GM23338 (cell line): Measurements from ENCODE around the gene BLM. TPM values are rescaled to one million over a fixed set of nuclear protein-coding genes. Genes with fewer than 3 reads are reported as not detected.

ENCODE experiments used
- ATAC-seq: fragments of 200-7000 bp; cut with Tn5 transposase; 3 replicates; pipeline ENCODE4 v1.9.1; 2020
- DNase-seq: peaks from one replicate; pipeline ENCODE4 v3.0.0-alpha.2; 2015; ENCODE audit warnings: low spot score
- H2AFZ ChIP-seq: fragments of 200-600 bp; sonication (generic); 2 replicates; pipeline ENCODE4 v1.8.0; 2016; ENCODE audit warnings: antibody characterized with exemption, mild to moderate bottlenecking, moderate library complexity
- H3F3A ChIP-seq: fragments of 200-600 bp; sonication (generic); replicated peaks from 2 replicates; pipeline ENCODE4 v1.8.0; 2017; ENCODE audit warnings: antibody characterized with exemption, mixed run types, low read depth
- H3K27ac ChIP-seq: fragments of 200-600 bp; sonication (generic); 2 replicates; pipeline ENCODE4 v1.6.1; 2016; ENCODE audit warnings: low read depth
- H3K27me3 ChIP-seq: fragments of 200-600 bp; sonication (generic); 2 replicates; pipeline ENCODE4 v1.8.0; 2016; ENCODE audit warnings: mild to moderate bottlenecking, mixed run types, moderate library complexity; ENCODE audit not compliant: insufficient read depth
- H3K36me3 ChIP-seq: fragments of 200-600 bp; sonication (generic); 2 replicates; pipeline ENCODE4 v1.8.0; 2016; ENCODE audit warnings: mild to moderate bottlenecking; ENCODE audit not compliant: insufficient read depth
- H3K4me1 ChIP-seq: fragments of 200-600 bp; sonication (generic); 2 replicates; pipeline ENCODE4 v1.8.0; 2016; ENCODE audit warnings: mild to moderate bottlenecking, moderate library complexity; ENCODE audit not compliant: insufficient read depth
- H3K4me2 ChIP-seq: fragments of 200-600 bp; sonication (generic); 2 replicates; pipeline ENCODE4 v1.7.1; 2017; ENCODE audit warnings: mixed run types
- H3K4me3 ChIP-seq: fragments of 200-600 bp; sonication (generic); 2 replicates; pipeline ENCODE4 v1.6.1; 2016; ENCODE audit warnings: mixed run types
- H3K79me2 ChIP-seq: fragments of 200-600 bp; sonication (generic); replicated peaks from 2 replicates; pipeline ENCODE4 v1.8.0; 2017; ENCODE audit warnings: mild to moderate bottlenecking; ENCODE audit not compliant: insufficient read depth
- H3K9me2 ChIP-seq: fragments of 200-600 bp; sonication (generic); 2 replicates; pipeline ENCODE4 v1.8.0; 2017; ENCODE audit not compliant: insufficient read depth
- H4K20me1 ChIP-seq: fragments of 200-600 bp; sonication (generic); replicated peaks from 2 replicates; pipeline ENCODE4 v1.8.0; 2017; ENCODE audit warnings: mild to moderate bottlenecking; ENCODE audit not compliant: insufficient read depth
- H3K27ac Mint-ChIP-seq: 2 replicates; pipeline ENCODE4 v1.8.0; 2020; ENCODE audit warnings: inconsistent platforms, mild to moderate bottlenecking, moderate library complexity, mixed read lengths
- H3K27me3 Mint-ChIP-seq: 3 replicates; pipeline ENCODE4 v1.8.0; 2022; ENCODE audit warnings: low read depth, mild to moderate bottlenecking, moderate library complexity, mixed read lengths, inconsistent platforms; ENCODE audit not compliant: insufficient read depth, poor library complexity
- H3K36me3 Mint-ChIP-seq: 3 replicates; pipeline ENCODE4 v1.8.0; 2021; ENCODE audit warnings: low read depth, mild to moderate bottlenecking, inconsistent platforms, moderate library complexity, mixed read lengths
- H3K4me1 Mint-ChIP-seq: 3 replicates; pipeline ENCODE4 v1.8.0; 2020; ENCODE audit warnings: mild to moderate bottlenecking, inconsistent platforms, mixed read lengths
- H3K4me3 Mint-ChIP-seq: 3 replicates; pipeline ENCODE4 v1.8.0; 2021; ENCODE audit warnings: moderate library complexity, mild to moderate bottlenecking, inconsistent platforms, mixed read lengths
- H3K9me3 Mint-ChIP-seq: 3 replicates; pipeline ENCODE4 v1.8.0; 2020; ENCODE audit warnings: moderate library complexity, mild to moderate bottlenecking, inconsistent platforms, mixed read lengths
- CREB1 ChIP-seq: fragments of 250-450 bp; sonication (Bioruptor Pico); IDR thresholded peaks from 2 replicates; pipeline ENCODE4 v1.5.0; 2020; ENCODE audit warnings: low read depth, mild to moderate bottlenecking, moderate library complexity
- CTCF ChIP-seq, 2 experiments: fragments of 200-600 bp in 1 of 2; sonication (generic) in 1 of 2; conservative IDR thresholded peaks; 2 replicates each; pipeline versions ENCODE4 v1.5.1 to v1.6.1; 2016 to 2017; ENCODE audit warnings: antibody characterized with exemption in 2 of 2, low read depth in 2 of 2, mild to moderate bottlenecking in 2 of 2, moderate library complexity in 1 of 2
- ETS1 ChIP-seq: IDR thresholded peaks from 2 replicates; pipeline ENCODE4 v1.6.1; 2016; ENCODE audit warnings: antibody characterized with exemption
- EZH2 ChIP-seq: fragments of 200-600 bp; sonication (generic); IDR thresholded peaks from one replicate; pipeline ENCODE4 v1.8.0; 2017; ENCODE audit warnings: antibody characterized with exemption, mild to moderate bottlenecking, low read depth; ENCODE audit not compliant: unreplicated experiment
- EZH2phosphoT487 ChIP-seq: fragments of 200-600 bp; sonication (generic); IDR thresholded peaks from one replicate; pipeline ENCODE4 v1.8.1; 2018; ENCODE audit warnings: antibody characterized with exemption; ENCODE audit not compliant: unreplicated experiment
- JUNB ChIP-seq: IDR thresholded peaks from one replicate; pipeline ENCODE4 v1.6.1; 2016; ENCODE audit warnings: antibody characterized with exemption; ENCODE audit not compliant: unreplicated experiment
- NANOG ChIP-seq: IDR thresholded peaks from 2 replicates; pipeline ENCODE4 v1.6.1; 2016; ENCODE audit warnings: antibody characterized with exemption, borderline replicate concordance
- POLR2AphosphoS5 ChIP-seq: IDR thresholded peaks from 2 replicates; pipeline ENCODE4 v1.6.1; 2016; ENCODE audit warnings: antibody characterized with exemption, low read depth
- REST ChIP-seq: IDR thresholded peaks from one replicate; pipeline ENCODE4 v1.6.1; 2018; ENCODE audit warnings: antibody characterized with exemption; ENCODE audit not compliant: unreplicated experiment
- ZNF114 ChIP-seq: fragments of 250-450 bp; sonication (Bioruptor Pico); IDR thresholded peaks from 2 replicates; pipeline ENCODE4 v1.5.0; 2020; ENCODE audit warnings: mild to moderate bottlenecking, moderate library complexity
- ZNF331 ChIP-seq: fragments of 250-450 bp; sonication (Bioruptor Pico); IDR thresholded peaks from 2 replicates; pipeline ENCODE4 v1.5.0; 2020; ENCODE audit warnings: low read depth, mild to moderate bottlenecking, moderate library complexity
- ZNF462 ChIP-seq: fragments of 250-450 bp; sonication (Bioruptor Pico); IDR thresholded peaks from 2 replicates; pipeline ENCODE4 v1.5.0; 2020; ENCODE audit warnings: mild to moderate bottlenecking, moderate library complexity
- polyA plus RNA-seq: library from polyadenylated mRNA; unstranded; fragments of >200 nt; fragmentation: Nextera tagmentation; extraction: Ambion mirVana; gene quantifications from 2 replicates; pipeline ENCODE4 v1.2.1, GENCODE V29; 2016
- total RNA-seq: library from RNA; depleted of rRNA; stranded (reverse); fragments of >200 nt; shearing (Covaris generic); gene quantifications from 2 replicates; pipeline ENCODE4 v1.2.3, GENCODE V29; 2014

Gene BLM
- total and polyA plus RNA-seq, 2 experiments from 2014 or later = 43.1 to 43.3 TPM

- Mint-ChIP-seq H3K9me3 (no peaks in the 10 kb centered on the region), H3K27ac (no peak overlapping the region), H3K36me3 (peaks cover 8% of the 10 kb centered on the region), H3K27me3 (no peaks in the 10 kb centered on the region), H3K4me1 (no peaks in the 10 kb centered on the region; the same call in 2 of the 3 replicates), H3K4me3 (no peak overlapping the region)
- Histone ChIP-seq H4K20me1 (no peaks in the 10 kb centered on the region), H3K79me2 (no peaks in the 10 kb centered on the region), H3K4me2 (no peak overlapping the region), H2AFZ (no peak overlapping the region), H3K27ac (no peak overlapping the region), H3K4me3 (no peak overlapping the region), H3K9me2 (no peaks in the 10 kb centered on the region), H3F3A (no peaks in the 10 kb centered on the region), H3K27me3 (no peaks in the 10 kb centered on the region), H3K36me3 (no peaks in the 10 kb centered on the region), H3K4me1 (no peaks in the 10 kb centered on the region)
- TF ChIP-seq ZNF331 (no peak), CREB1 (CRISPR knock-in tag) (no peak), EZH2phosphoT487 (no peak), CTCF (conservative IDR thresholded peaks at IDR 0.05; ENCODE audit: low read depth in 2 of 2) (no peak), ZNF114 (no peak), REST (no peak), ZNF462 (CRISPR knock-in tag) (no peak), POLR2AphosphoS5 (no peak), NANOG (no peak), JUNB (no peak), EZH2 (no peak), ETS1 (no peak)
- no peak for ATAC-seq
- DNase-seq = no peak
These were observed 8.6 kb upstream of the BLM start for GRCh38 chr15:90708516-90708915.
